Gastroesophageal sphincter (tissue), 3 donors: ENCODE measurements around the gene SFMBT2.

Source experiments
- CTCF ChIP-seq, 4 experiments: fragments of 200-600 bp in 2 of 4; fragments of 450-650 bp in 2 of 4; sonication (generic) in 1 of 4; IDR thresholded peaks; one replicate each; pipeline ENCODE4 v1.5.1; 2017 to 2019; ENCODE audit warnings: antibody characterized with exemption in 4 of 4, mild to moderate bottlenecking in 2 of 4, moderate library complexity in 2 of 4
- POLR2A ChIP-seq, 2 donors: fragments of 450-650 bp; IDR thresholded peaks; one replicate each; pipeline ENCODE4 v1.6.1; 2017; ENCODE audit warnings: antibody characterized with exemption in 2 of 2, mild to moderate bottlenecking in 2 of 2, moderate library complexity in 1 of 2
- POLR2AphosphoS5 ChIP-seq: sonication (generic); formaldehyde crosslinking; IDR thresholded peaks from one replicate; pipeline ENCODE4 v1.6.1; 2017; ENCODE audit warnings: antibody characterized with exemption

GRCh38 chr10:7400068-7400715 lies 10.6 kb downstream of the SFMBT2 start:
- no peak for TF ChIP-seq CTCF (IDR thresholded peaks at IDR 0.05)
- no peak for TF ChIP-seq POLR2AphosphoS5
- no peak for TF ChIP-seq POLR2A (IDR thresholded peaks at IDR 0.05)
